Measurements from ENCODE around the gene SIRPB2. TPM values are rescaled to one million over a fixed set of nuclear protein-coding genes. Genes with fewer than 3 reads are reported as not detected.

SIRPB2 gene
- total and polyA plus RNA-seq, 2 donors (not counting 1 experiment from before 2014, with no cell fraction given), result not detected

DNA sequence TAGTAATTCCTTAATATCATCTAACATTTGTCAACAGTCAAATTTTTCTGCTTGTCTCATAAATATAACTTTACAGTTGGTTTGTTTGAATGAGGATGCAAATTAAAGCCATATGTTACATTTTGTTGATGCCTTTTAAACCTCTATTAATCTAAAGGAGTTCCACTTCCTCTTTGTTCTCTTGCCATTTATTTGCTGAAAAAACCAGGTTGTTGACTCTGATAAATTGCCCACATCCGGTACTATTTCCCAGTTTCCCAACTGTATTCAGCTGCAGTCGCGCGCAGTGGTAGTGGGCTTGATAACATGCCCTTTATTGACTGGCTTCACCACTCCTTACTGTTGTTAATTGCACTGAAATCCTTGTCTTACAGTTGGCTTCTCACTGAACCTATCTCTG lies 32.8 kb upstream of the SIRPB2 start:
- Histone ChIP-seq H2AFZ (ENCODE audit: low read length) (no peak overlapping the region), H3K36me3 (ENCODE audit: control insufficient read depth, insufficient read depth, low read length) (no peaks in the 10 kb centered on the region), H3K9me3 (ENCODE audit: control insufficient read depth, insufficient read depth, low read depth, low read length) (no peaks in the 10 kb centered on the region), H3K4me2 (ENCODE audit: extremely low read depth, insufficient read depth, low read length) (no peak overlapping the region), H3K79me2 (ENCODE audit: control insufficient read depth, insufficient read depth, low read length) (no peaks in the 10 kb centered on the region), H3K27ac (ENCODE audit: insufficient read depth, low read length) (no peak overlapping the region), H4K20me1 (ENCODE audit: control insufficient read depth, extremely low read depth, insufficient read depth, low read length) (no peaks in the 10 kb centered on the region), H3K4me1 (ENCODE audit: control insufficient read depth, extremely low read depth, insufficient read depth, low read length) (no peaks in the 10 kb centered on the region), H3K27me3 (ENCODE audit: control insufficient read depth, insufficient read depth, low read length) (no peaks in the 10 kb centered on the region), H3K4me3 (replicated peaks in 1 of 4; ENCODE audit: control extremely low read depth in 1 of 4, insufficient read depth in 1 of 4, low read depth in 3 of 4, low read length in 4 of 4) (no peak overlapping the region), H3K9ac (ENCODE audit: insufficient read depth, low read length) (no peak overlapping the region)
- DNase-seq (ENCODE audit: low read depth in 2 of 2), result no peak
- TF ChIP-seq, protein P1, sequence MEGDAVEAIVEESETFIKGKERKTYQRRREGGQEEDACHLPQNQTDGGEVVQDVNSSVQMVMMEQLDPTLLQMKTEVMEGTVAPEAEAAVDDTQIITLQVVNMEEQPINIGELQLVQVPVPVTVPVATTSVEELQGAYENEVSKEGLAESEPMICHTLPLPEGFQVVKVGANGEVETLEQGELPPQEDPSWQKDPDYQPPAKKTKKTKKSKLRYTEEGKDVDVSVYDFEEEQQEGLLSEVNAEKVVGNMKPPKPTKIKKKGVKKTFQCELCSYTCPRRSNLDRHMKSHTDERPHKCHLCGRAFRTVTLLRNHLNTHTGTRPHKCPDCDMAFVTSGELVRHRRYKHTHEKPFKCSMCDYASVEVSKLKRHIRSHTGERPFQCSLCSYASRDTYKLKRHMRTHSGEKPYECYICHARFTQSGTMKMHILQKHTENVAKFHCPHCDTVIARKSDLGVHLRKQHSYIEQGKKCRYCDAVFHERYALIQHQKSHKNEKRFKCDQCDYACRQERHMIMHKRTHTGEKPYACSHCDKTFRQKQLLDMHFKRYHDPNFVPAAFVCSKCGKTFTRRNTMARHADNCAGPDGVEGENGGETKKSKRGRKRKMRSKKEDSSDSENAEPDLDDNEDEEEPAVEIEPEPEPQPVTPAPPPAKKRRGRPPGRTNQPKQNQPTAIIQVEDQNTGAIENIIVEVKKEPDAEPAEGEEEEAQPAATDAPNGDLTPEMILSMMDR (conservative IDR thresholded peaks at IDR 0.05 in 1 of 2, IDR thresholded peaks at IDR 0.05 in 1 of 2; ENCODE audit: low read depth in 1 of 2, low read length in 2 of 2), result no peak
- no peak for TF ChIP-seq EZH2 (IDR thresholded peaks at IDR 0.05; ENCODE audit: low read length, missing control alignments)

DNA sequence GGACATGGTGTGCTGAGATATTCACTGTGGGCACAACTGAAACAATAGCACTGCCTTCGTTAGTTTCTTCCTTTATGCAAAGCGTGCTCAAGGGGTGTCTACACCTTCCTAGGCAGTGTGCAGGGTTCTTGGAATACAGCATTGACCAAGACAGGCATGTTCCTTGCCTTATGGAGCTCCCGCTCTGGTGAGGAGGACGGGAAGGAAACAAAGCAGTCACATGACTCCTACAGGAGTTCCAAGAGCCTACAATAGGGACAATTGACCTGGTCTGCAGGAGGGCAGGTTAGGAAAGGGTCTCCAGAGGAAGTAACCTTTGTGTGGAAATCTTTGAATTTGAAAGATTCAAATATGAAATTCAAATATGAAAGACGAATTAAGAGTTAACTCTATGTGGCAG lies 25.8 kb upstream of the SIRPB2 start:
- no peaks in the 10 kb centered on the region for H4K20me1 ChIP-seq (ENCODE audit: control insufficient read depth, extremely low read depth, insufficient read depth, low read length)
- DNase-seq (ENCODE audit: low read depth in 2 of 2), result no peak
- H2AFZ ChIP-seq (ENCODE audit: low read length), result no peak overlapping the region
- no peak overlapping the region for H3K27ac ChIP-seq (ENCODE audit: insufficient read depth, low read length)
- H3K4me3 ChIP-seq (replicated peaks in 1 of 4; ENCODE audit: control extremely low read depth in 1 of 4, insufficient read depth in 1 of 4, low read depth in 3 of 4, low read length in 4 of 4), result no peak overlapping the region
- no peaks in the 10 kb centered on the region for H3K79me2 ChIP-seq (ENCODE audit: control insufficient read depth, insufficient read depth, low read length)
- H3K4me1 ChIP-seq (ENCODE audit: control insufficient read depth, extremely low read depth, insufficient read depth, low read length), result no peaks in the 10 kb centered on the region
- no peaks in the 10 kb centered on the region for H3K9me3 ChIP-seq (ENCODE audit: control insufficient read depth, insufficient read depth, low read depth, low read length)
- H3K4me2 ChIP-seq (ENCODE audit: extremely low read depth, insufficient read depth, low read length), result no peak overlapping the region
- peaks cover 3% of the 10 kb centered on the region for H3K27me3 ChIP-seq (ENCODE audit: control insufficient read depth, insufficient read depth, low read length)
- H3K9ac ChIP-seq (ENCODE audit: insufficient read depth, low read length), result no peak overlapping the region
- no peak for TF ChIP-seq EZH2 (IDR thresholded peaks at IDR 0.05; ENCODE audit: low read length, missing control alignments)
- TF ChIP-seq, protein P1 (conservative IDR thresholded peaks at IDR 0.05 in 1 of 2, IDR thresholded peaks at IDR 0.05 in 1 of 2; ENCODE audit: low read depth in 1 of 2, low read length in 2 of 2), result no peak
- H3K36me3 ChIP-seq (ENCODE audit: control insufficient read depth, insufficient read depth, low read length), result no peaks in the 10 kb centered on the region

DNA sequence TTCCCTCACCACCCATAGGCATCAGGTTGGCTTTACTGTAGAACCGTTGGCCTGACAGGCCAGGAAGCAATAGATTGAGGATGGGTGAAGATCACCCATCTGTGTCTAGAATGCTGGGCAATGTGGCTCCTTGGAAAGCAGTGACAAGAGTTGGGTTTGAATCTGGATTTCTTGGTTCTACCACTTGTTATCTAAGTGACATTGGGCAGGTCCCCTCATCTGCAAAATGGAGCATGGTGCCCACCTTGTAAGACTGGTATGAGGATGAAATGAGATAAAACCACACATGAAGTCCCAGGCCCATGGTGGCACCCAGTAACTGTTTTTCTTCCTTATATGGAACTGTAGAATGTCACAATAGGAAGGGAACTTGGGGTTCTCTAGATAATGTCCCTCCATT lies 22.6 kb upstream of the SIRPB2 start:
- H3K4me1 ChIP-seq (ENCODE audit: control insufficient read depth, extremely low read depth, insufficient read depth, low read length), result no peaks in the 10 kb centered on the region
- H3K9ac ChIP-seq (ENCODE audit: insufficient read depth, low read length), result no peak overlapping the region
- H2AFZ ChIP-seq (ENCODE audit: low read length), result no peak overlapping the region
- no peaks in the 10 kb centered on the region for H3K36me3 ChIP-seq (ENCODE audit: control insufficient read depth, insufficient read depth, low read length)
- no peak overlapping the region for H3K4me3 ChIP-seq (replicated peaks in 1 of 4; ENCODE audit: control extremely low read depth in 1 of 4, insufficient read depth in 1 of 4, low read depth in 3 of 4, low read length in 4 of 4)
- no peak overlapping the region for H3K27ac ChIP-seq (ENCODE audit: insufficient read depth, low read length)
- no peak overlapping the region for H3K4me2 ChIP-seq (ENCODE audit: extremely low read depth, insufficient read depth, low read length)
- H3K79me2 ChIP-seq (ENCODE audit: control insufficient read depth, insufficient read depth, low read length), result no peaks in the 10 kb centered on the region
- no peaks in the 10 kb centered on the region for H4K20me1 ChIP-seq (ENCODE audit: control insufficient read depth, extremely low read depth, insufficient read depth, low read length)
- DNase-seq (ENCODE audit: low read depth in 2 of 2), result no peak
- peaks cover 3% of the 10 kb centered on the region for H3K27me3 ChIP-seq (ENCODE audit: control insufficient read depth, insufficient read depth, low read length)
- no peaks in the 10 kb centered on the region for H3K9me3 ChIP-seq (ENCODE audit: control insufficient read depth, insufficient read depth, low read depth, low read length)
- TF ChIP-seq, protein P1 (conservative IDR thresholded peaks at IDR 0.05 in 1 of 2, IDR thresholded peaks at IDR 0.05 in 1 of 2; ENCODE audit: low read depth in 1 of 2, low read length in 2 of 2), result no peak
- no peak for TF ChIP-seq EZH2 (IDR thresholded peaks at IDR 0.05; ENCODE audit: low read length, missing control alignments)

All from fibroblast of lung (primary cell).